IPS DF 6.9 (cell line): ENCODE measurements around the gene VDAC2.

ENCODE experiments used
- DNase-seq: peaks from one replicate; pipeline ENCODE4 v3.0.0-alpha.2; 2013; ENCODE audit warnings: low read depth, low spot score
- H3K27ac ChIP-seq: one replicate; pipeline ENCODE4 v1.5.1; 2013; ENCODE audit warnings: low read length, control low read depth
- H3K27me3 ChIP-seq: 2 replicates; pipeline ENCODE4 v1.6.1; 2013; ENCODE audit warnings: mild to moderate bottlenecking, low read length; ENCODE audit not compliant: control insufficient read depth, insufficient read depth
- H3K36me3 ChIP-seq: 2 replicates; pipeline ENCODE4 v1.6.1; 2013; ENCODE audit warnings: low read length; ENCODE audit not compliant: control insufficient read depth, insufficient read depth
- H3K4me1 ChIP-seq: 2 replicates; pipeline ENCODE4 v1.6.1; 2013; ENCODE audit warnings: low read length; ENCODE audit not compliant: control insufficient read depth, insufficient read depth
- H3K4me3 ChIP-seq: 2 replicates; pipeline ENCODE4 v1.5.1; 2013; ENCODE audit warnings: mild to moderate bottlenecking, low read length
- H3K9me3 ChIP-seq: 2 replicates; pipeline ENCODE4 v1.6.1; 2013; ENCODE audit warnings: low read length, inconsistent platforms; ENCODE audit not compliant: control insufficient read depth, insufficient read depth
- WGBS: extraction: QIAGEN DNeasy Blood & Tissue Kit; methylation state at CpG from one replicate; pipeline ENCODE4 v1.1.7; 2013; ENCODE audit warnings: mixed read lengths, missing lambda C conversion rate; ENCODE audit not compliant: insufficient read length, insufficient coverage; 5-methylcytosine and 5-hydroxymethylcytosine counted together

The VDAC2 gene

DNA sequence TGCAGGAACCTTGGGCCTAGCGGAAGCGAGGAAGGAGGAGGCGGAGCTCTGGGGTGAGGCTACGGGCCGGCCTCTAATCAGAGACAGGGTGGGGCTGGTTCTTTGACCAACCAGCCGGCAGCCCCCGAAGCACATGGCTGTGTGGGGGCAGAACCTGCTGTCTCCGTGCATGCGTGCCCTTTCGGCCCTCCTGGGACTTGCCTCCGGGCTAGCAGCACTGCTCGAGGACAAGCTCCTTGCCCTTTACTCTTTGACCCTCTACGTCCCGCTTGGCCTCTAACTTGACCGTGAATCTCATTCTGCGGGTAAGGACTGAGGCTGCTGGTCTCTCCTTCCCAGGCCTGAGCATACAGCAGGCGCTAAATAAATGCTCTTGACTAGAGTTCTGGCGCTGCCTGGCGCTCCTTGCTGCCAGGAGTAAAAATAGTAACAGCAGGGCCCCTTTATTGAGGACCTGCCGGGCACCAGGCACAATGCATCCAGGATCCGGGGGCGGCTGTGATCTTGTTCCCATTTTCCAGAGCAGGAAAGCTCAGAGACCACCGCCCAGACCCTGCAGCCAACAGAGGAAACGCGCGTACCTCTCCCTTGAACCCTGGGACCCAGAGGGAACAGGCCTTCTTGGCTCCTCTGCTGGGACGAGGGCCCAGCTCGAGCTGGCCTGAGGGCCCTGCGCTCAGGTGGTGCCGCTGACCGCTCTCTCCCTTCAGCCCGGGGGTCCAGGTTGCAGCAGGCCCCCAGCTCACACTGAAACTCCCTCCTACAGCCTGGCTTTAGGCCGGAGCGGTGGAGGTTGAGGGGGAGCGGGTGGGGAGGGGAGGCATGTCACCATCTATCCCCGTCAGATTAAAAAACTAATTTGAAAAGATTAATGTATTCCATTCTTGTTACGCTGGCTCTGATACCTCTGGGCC lies 27.8 kb downstream of the VDAC2 start:
- DNase-seq: no peak
- H3K36me3 ChIP-seq: no peaks in the 10 kb centered on the region
- peaks cover 3% of the 10 kb centered on the region for H3K4me1 ChIP-seq
- no peak overlapping the region for H3K4me3 ChIP-seq
- H3K9me3 ChIP-seq: no peaks in the 10 kb centered on the region
- no peaks in the 10 kb centered on the region for H3K27me3 ChIP-seq
- no CpG with 5 or more reads among the region's 37 CpGs for WGBS
- H3K27ac ChIP-seq: no peak overlapping the region

DNA sequence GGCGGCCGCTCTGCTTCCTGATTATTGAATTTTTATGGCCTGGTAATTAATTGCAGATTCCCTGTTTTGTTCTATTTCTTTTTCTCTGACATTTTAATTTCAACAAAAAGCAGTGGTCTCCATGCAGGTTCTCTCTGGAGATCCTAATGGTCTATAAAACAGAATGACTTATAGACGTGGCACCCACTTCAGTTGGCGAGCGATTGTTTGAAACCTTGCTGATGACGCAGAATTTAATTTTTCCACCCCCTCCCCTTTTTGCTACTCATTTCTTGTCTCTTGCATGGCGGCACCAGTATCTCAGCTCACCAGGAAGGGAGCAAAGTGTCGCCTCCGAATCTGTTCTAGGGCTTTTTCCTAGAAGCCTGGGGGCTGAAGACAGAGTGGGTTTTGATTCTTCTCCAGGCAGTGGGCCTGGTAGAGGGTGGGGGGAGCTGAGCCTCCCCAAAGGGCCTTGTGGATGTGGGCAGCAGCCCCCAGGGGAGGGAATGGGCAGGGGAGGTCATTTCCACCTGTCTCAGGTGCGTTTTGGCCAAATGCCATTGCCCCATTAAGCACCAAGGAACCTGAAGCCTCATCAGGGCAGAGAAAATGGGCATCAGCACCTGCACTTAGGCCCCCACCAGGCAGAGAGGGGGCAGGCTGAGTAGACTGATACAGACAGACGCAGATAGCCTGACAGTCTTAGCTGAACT lies 28.6 kb downstream of the VDAC2 start:
- Histone ChIP-seq H3K9me3 (no peaks in the 10 kb centered on the region), H3K27ac (no peak overlapping the region), H3K4me1 (no peaks in the 10 kb centered on the region), H3K4me3 (no peak overlapping the region), H3K27me3 (no peaks in the 10 kb centered on the region), H3K36me3 (no peaks in the 10 kb centered on the region)
- WGBS: no CpG with 5 or more reads among the region's 11 CpGs
- DNase-seq: no peak

DNA sequence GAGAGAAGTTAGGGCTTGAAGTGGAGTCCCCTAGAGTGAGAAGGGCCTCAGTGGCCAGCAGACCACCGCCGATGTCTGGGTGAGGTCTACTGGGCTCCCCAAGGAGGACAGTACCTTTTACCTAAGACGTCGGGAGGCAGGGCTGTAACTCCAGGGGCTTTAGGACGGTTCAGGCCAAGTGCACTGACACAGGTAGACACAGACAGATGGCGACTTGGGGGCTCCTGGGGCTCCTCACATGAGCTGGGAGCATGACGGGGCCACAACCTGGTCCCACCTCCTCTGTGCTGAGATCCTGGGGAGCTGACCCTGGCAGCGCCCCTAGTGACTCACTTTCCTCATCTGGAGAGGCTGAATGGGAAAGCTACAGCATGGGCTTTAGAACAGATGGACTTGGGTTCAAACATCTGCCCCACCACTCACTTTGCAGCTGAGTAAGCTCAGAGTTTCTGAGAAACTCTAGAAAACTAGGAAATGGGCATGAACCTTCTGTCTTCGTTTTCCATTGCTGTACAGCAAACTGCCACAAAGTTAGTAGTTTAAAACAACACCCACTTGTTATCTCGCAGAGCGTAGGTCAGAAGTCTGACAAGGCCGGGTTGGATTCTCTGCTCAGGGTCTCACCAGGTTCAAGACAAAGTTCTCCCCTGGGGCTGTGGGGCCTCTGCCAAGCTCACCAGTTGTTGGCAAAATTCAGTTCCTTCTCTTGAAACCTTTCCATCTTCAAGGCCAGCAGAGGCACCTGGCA lies 29.9 kb downstream of the VDAC2 start:
- H3K27ac ChIP-seq: no peak overlapping the region
- H3K27me3 ChIP-seq: no peaks in the 10 kb centered on the region
- H3K4me3 ChIP-seq: no peak overlapping the region
- no peaks in the 10 kb centered on the region for H3K9me3 ChIP-seq
- WGBS: no CpG with 5 or more reads among the region's 12 CpGs
- no peaks in the 10 kb centered on the region for H3K36me3 ChIP-seq
- no peaks in the 10 kb centered on the region for H3K4me1 ChIP-seq
- DNase-seq: no peak

DNA sequence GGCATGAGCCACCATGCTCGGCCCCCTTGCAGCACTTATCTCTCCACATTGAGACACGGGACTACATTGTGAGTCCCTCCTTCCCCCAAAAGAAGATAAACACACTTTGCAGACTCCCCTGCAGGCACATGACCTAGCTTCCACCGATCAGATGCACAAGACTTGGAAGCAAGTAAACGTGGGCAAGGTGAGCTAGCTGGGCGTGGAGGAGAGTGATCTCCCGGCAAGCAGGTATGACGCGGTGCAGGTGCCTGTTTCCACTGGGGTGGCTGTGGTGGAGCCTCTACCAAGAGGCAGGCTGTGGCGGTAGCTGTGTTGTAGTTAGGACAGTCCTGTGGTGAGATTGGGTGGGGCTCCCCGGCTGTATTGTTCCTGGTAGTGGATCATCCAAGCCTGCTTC lies 32.8 kb downstream of the VDAC2 start:
- WGBS: no CpG with 5 or more reads among the region's 10 CpGs
- no peak for DNase-seq
- H3K4me1 ChIP-seq: peaks cover 2% of the 10 kb centered on the region
- H3K27me3 ChIP-seq: no peaks in the 10 kb centered on the region
- H3K27ac ChIP-seq: no peak overlapping the region
- H3K4me3 ChIP-seq: no peak overlapping the region
- no peaks in the 10 kb centered on the region for H3K9me3 ChIP-seq
- no peaks in the 10 kb centered on the region for H3K36me3 ChIP-seq

DNA sequence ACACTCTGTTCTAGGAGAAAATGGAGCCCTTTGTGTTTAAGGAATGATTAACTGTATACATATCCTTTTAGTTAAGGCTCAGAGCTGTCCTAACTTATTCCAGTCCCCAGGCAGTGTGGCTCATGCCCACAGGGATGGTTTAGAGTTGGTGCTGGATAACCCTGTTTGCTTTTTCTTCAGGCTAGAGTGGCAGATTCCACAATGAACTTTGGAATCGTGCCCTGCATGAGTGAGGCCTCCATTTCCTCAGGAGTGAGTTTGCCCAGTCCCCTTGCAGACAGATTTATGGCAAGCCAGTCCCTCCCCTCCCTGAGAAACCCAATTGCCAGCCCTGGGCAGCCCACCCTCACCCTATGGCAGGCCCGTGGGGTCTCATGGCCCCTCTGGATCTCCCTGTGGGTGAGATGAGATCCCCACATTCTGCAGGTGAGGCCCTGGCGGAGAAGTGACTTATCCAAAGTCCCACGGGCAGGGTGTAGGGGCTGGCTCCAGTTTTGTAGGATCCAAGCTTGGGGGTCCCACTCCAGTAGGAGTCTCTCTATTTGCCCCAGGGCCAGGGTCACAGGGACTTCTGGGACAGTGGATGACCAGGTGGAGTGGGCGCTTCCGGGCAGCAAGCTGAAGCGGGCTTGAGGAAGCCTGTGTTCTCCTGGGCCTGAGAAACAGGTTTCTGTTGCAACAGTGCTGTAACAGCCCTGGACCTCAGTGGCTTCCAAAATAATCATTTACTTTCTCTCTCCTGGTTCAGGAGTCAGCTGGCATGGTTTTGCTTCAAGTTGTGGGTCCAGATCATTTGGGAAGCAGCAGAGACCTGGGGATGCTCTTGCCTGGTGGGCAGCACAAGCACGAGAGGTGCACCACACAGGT lies 34.1 kb downstream of the VDAC2 start:
- no peaks in the 10 kb centered on the region for H3K27me3 ChIP-seq
- H3K27ac ChIP-seq: no peak overlapping the region
- no peaks in the 10 kb centered on the region for H3K9me3 ChIP-seq
- DNase-seq: no peak
- no CpG with 5 or more reads among the region's 8 CpGs for WGBS
- no peaks in the 10 kb centered on the region for H3K36me3 ChIP-seq
- H3K4me1 ChIP-seq: peaks cover 2% of the 10 kb centered on the region
- H3K4me3 ChIP-seq: no peak overlapping the region

DNA sequence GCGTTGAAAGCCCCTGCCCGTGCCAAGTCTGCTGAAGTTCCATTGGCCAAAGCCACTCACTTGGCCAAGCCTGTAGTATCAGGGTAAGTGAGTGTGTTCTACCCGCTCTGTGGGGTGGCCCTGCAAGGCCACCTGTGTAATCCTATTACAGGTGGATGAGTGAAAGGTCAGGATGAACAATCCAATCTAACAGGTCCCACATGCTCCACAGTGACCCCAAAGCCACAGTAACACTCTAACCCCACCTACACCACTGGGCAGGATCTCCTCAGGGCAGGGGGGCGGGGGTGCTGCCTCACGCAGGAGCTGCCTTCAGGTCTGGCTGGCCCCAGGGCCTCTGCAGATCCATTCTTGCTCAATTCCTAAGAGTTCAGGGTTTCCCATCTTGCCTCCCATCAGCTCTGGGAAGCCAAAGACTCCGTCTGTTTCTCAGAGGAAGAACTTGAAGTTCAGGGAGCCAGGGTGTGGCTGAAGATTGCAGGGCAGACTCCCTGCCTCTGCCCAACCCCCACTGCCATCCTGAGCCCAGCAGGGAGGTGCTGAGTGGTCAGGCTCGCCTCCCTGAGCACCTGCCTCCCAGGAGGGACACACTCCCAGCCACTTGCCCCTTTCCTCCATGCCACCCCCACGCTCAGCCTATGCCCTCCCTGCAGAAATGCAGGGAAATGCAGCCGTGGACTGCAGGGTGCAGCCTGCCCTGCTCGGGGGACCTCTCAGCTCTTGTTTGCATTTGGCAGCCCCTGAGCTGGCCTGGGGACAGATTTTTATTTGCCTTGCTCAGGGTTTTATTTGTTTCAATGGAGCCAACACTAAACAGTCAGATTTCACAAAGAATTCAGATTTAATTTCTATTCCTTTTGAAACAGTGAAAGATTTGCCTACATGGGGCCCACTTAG lies 35.0 kb downstream of the VDAC2 start:
- Histone ChIP-seq H3K36me3 (no peaks in the 10 kb centered on the region), H3K4me3 (no peak overlapping the region), H3K27ac (no peak overlapping the region), H3K27me3 (no peaks in the 10 kb centered on the region), H3K4me1 (peaks cover 2% of the 10 kb centered on the region), H3K9me3 (no peaks in the 10 kb centered on the region)
- WGBS: no CpG with 5 or more reads among the region's 10 CpGs
- DNase-seq: no peak

DNA sequence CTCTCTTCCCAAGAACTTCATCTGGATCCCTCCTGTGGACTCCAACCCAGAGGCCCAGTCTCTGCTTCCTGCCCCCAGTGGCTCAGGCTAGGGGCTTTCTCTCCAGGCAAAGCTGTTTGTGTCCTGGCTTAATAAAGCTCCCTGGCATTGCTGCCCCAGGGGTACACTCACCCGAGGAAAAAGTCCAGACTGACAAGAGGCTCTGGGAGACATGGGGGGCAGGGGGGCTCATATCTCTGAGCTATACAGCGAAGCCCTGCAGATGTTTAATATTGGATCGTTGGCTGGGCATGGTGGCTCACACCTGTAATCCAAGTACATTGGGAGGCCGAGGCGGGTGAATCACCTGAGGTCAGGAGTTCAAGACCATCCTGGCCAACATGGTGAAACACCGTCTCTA lies 35.9 kb downstream of the VDAC2 start:
- no peak overlapping the region for H3K27ac ChIP-seq
- H3K36me3 ChIP-seq: no peaks in the 10 kb centered on the region
- no CpG with 5 or more reads among the region's 6 CpGs for WGBS
- H3K27me3 ChIP-seq: no peaks in the 10 kb centered on the region
- DNase-seq: no peak
- peaks cover 2% of the 10 kb centered on the region for H3K4me1 ChIP-seq
- H3K9me3 ChIP-seq: no peaks in the 10 kb centered on the region
- H3K4me3 ChIP-seq: no peak overlapping the region

DNA sequence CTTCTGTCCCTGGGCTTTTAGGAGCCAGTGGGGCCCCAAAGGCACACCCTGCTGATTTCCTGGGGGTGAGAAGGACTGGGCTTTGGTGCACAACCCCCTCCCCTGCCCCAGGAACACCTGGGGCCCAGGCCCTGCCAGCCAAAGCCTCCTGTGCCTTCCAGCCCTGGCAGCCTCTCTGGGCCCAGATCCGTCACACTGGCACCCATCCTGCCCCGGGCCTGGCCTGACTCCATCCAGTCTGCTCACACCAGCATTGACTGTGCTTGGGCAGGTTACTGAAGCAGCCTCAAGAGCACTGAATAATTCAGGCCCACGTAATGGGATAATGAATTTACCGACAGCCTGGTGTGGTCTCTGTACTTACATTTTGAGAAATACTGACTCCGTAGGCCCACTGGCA lies 37.2 kb downstream of the VDAC2 start:
- H3K4me1 ChIP-seq: peaks cover 2% of the 10 kb centered on the region
- no CpG with 5 or more reads among the region's 5 CpGs for WGBS

DNA sequence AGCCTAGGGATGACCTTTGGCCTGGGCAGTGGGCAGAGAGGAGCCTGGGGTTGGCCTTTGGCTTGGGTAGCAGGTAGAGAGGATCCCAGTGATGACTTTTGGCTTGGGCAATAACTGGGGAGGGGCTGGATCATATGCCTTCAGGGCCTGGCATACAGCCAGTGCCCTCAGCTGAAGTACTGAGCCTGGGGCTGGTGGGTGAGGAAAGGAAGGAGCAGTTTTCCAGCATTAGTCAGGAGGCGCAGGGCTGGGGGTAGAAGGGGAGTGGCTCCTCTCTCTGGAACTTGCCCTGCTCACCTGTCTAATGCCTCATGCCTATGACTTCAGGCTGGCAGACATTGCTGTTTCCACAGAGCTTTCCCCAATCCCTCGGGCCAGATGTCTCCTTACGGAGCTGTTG lies 40.3 kb downstream of the VDAC2 start:
- no peaks in the 10 kb centered on the region for H3K4me1 ChIP-seq
- no peak overlapping the region for H3K4me3 ChIP-seq
- H3K9me3 ChIP-seq: no peaks in the 10 kb centered on the region
- no peaks in the 10 kb centered on the region for H3K36me3 ChIP-seq
- H3K27ac ChIP-seq: no peak overlapping the region
- WGBS: no CpG with 5 or more reads among the region's 3 CpGs
- H3K27me3 ChIP-seq: no peaks in the 10 kb centered on the region
- DNase-seq: no peak

More for the DNA sequence above, 37.2 kb downstream of the VDAC2 start:
- no peak overlapping the region for H3K27ac ChIP-seq
- no peaks in the 10 kb centered on the region for H3K36me3 ChIP-seq
- H3K4me3 ChIP-seq: no peak overlapping the region
- H3K9me3 ChIP-seq: no peaks in the 10 kb centered on the region
- DNase-seq: no peak
- H3K27me3 ChIP-seq: no peaks in the 10 kb centered on the region
